GM21367 (cell line): ENCODE results near the gene ISL2.

Experiments
- ATAC-seq: cut with Tn5 transposase; IDR thresholded peaks from one replicate; pipeline ENCODE4 v1.9.1; 2021; ENCODE audit not compliant: unreplicated experiment

ISL2 gene

DNA sequence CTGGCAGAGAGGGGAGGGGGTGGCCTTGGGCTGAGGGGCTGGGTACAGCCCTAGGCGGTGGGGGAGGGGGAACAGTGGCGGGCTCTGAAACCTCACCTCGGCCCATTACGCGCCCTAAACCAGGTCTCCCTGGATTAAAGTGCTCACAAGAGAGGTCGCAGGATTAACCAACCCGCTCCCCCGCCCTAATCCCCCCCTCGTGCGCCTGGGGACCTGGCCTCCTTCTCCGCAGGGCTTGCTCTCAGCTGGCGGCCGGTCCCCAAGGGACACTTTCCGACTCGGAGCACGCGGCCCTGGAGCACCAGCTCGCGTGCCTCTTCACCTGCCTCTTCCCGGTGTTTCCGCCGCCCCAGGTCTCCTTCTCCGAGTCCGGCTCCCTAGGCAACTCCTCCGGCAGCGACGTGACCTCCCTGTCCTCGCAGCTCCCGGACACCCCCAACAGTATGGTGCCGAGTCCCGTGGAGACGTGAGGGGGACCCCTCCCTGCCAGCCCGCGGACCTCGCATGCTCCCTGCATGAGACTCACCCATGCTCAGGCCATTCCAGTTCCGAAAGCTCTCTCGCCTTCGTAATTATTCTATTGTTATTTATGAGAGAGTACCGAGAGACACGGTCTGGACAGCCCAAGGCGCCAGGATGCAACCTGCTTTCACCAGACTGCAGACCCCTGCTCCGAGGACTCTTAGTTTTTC lies 4.9 kb downstream of the ISL2 start:
- no peak for ATAC-seq

DNA sequence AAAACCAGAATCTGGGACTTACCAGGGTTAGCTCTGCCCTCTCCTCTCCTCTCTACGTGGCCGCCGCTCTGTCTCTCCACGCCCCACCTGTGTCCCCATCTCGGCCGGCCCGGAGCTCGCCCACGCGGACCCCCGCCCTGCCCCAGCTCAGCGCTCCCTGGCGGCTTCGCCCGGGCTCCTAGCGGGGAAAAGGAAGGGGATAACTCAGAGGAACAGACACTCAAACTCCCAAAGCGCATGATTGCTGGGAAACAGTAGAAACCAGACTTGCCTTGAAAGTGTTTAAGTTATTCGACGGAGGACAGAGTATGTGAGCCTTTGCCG lies 5.4 kb downstream of the ISL2 start:
- no peak for ATAC-seq

DNA sequence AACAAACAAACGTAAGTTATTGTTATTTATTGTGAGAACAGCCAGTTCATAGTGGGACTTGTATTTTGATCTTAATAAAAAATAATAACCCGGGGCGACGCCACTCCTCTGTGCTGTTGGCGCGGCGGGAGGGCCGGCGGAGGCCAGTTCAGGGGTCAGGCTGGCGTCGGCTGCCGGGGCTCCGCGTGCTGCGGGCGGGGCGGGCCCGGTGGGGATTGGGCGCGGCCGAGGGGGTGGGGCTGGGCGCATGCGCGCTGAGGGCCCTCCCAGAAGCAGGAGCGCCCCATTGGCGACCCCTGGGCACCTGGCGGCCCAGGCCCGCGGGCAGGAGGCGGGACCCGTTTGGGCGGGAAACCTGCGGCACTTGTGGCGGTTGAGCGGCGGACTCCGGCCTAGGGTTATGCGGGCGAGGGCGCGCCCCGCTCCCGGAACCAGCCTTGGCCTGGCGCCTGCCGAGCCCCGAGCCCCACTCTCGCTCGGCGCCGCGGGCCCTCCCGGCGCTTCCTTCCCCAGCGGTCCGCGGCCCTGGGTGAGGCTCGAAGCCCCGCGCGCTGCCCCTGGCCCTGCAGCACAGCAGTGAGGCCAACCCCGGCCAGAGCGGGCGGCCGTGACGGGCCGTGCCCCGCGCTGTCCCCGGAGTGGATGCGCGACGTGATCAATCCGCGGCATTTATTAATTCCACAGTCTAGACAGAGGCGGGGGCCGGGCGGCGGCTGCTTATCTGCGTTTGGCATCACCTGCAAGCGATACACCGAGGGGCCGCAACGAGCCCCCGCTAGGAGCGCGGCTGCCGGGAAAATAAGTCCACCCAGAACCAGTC lies 6.0 kb downstream of the ISL2 start:
- no peak for ATAC-seq

DNA sequence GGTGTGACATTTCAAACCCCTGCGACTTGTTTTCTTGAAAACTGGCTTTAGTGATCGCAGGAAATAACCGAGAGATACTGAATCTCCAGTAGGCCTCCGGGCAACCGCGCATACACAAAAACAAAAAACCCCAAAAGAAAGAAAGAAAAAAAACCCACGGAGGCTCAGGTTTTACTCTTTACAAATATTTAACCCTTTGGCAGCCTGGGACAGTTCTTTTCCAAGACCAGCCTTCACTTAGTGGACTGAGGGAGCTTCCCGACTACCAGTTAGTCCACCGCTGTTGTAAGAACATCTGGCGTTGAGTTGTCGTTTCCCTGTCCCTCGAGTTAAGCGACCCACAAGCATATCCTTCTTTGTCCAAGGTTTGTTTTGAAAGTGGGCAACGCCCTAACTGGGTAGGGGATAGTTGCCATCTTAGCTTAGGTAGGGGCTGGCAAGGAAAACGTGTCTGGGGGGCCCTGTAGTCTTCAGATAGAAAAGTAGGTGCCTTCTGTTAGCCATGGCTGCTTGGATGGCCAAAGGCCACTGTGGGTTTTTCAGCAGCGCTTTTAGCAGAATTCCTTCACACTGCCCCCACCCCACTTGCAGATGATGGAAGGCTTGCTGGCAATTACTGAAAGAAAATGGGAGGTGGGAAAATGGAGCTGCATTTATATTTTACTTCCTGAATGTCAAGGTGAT lies 6.9 kb downstream of the ISL2 start:
- no peak for ATAC-seq

DNA sequence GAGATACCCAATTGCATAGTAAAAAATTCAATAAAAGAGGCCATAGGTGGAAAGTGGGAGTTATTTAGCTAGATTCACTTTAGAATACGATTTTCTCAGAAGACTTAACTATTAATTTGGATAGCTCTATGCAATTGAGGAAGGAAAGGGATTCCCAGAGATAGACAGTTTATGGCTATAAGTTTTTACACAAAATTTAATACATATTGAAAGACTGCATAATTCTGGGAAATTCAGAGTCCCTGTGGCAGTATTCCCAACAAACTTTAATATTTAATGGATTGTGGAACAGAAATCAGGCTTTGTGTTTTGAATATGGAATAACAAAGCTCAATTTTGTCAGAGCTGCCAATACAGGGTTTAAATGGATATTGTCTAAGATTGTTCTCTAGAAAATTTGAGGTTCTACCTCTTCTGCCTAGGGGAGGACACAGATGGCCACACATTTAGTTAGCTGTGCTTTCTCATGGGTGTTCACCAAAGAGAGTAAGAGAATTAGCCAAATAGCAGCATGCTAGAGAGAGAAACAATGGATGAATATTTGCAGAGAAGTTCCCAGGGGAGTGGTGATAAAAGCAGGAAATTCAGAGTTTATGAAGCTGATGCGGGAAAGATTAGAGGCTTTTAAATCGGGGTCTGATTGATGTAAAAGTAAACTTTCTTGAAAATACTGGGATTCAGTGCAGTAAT lies 8.5 kb downstream of the ISL2 start:
- no peak for ATAC-seq

DNA sequence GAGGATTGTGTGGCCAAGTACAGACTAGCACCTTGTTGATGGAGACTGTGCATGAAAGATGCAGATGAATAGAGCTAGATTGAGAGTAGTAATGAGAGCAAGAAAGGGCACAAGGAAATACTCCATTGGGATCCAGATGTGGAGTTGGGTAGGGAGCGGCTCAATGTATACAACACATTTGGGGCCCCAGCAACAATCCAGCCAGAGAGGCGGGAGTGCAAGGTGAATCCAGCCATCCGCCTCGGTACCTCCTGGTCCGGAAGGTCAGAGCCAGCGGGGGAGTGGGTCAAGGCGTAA lies 9.0 kb downstream of the ISL2 start:
- ATAC-seq = no peak

DNA sequence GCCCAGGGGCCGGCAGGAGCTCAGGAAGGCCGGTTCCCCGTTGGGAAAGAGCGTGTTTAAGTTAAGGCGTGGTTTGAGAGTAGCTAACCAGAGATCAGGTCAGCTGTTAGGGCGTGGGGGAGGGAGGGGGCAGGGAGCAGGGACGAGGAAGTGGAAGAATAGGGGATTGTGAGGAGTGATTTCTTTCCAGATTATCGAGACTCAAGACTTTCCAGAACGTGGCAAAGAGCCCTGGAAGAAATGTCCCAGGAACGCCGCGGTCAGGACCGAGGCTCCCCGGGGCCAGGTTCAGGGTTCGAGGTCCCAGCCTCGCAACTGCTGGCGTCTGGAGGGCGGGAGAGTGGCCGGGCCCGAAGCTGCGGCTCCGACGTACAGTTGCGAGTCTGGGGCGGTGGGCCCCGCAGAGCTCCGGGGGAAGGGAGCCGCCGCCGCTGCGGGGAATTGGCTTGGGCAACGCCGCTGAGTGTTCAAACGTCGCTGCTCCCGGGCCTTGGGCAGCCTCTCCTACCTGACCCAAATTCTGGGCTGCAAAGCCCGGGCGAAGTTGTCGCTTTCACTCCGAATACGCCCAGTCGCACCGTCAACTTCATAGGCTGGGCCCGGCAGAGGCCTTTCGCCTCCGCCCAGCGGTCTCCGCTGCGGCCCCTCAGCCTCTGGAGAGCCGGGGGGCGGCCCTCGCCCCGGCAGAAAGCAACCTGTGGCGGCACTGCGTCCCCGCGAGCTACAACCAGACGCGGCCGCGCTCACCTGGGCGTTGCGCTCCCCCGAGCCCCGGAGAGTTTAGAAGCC lies 9.5 kb downstream of the ISL2 start:
- ATAC-seq = no peak

DNA sequence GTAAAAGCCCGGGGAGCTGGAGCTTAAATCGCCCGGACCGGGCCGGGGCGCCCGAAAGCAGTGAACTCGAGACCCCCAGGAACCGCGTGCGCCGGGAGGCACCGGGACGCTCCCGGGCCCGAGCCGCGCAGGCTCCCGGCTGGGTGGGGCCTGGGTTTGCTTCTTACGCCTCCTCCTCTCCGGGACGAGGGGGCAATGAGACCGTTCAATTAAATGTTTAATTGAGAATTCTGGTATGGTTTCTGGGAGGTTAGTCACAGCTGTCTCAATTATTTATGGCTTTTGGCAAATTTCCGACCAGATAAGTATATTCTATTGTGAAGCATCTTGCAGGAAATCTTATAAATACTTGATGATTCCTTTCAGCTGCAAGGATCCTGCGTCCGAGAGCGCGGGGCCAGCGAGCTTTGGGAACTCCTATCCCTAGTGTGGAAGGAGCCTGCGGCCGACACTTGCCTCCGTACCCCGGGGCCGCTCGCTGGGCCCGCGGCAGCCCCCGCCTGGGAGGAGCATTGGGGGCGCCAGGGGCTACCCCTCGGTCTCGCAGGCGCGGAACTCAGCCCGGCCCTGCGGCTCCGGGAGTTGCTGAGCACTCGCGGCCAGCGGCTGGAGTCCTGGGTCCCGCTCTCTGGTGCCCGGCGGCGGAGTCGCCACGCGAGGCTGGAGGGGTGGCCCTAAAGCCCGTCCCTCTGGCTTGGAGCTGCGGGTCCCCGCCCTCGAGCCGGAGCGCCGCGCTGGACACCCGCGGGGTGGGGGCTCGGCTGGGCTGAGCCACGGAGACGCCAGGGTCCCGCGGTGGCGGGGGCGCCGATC lies 10.3 kb downstream of the ISL2 start:
- no peak for ATAC-seq

DNA sequence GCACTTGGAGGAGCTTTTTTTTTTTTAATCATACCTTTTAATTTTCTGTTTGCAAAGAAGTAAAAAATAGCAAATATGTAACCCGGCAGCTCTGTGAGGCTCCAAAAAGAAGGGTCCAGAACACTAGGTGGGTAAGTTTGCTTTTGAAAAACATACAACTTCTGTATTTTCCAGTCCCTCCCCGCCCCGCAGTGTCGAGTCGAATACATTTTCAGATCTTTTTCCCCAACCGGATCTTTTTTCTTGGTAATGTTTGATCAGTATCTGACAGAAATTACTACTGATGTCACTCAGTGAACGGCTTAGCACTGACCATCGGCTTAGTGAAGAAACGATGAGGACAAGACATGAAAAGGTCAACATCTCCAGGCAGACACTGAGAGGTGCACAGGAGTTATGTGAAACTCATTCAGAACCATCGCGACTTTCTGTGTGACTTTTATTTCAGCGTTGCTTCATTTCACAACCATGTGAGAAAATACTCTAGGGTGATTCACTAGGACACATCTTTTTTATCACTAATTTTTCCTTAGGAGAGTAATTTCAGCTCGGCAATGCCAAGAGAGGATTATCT lies 11.0 kb downstream of the ISL2 start:
- no peak for ATAC-seq

DNA sequence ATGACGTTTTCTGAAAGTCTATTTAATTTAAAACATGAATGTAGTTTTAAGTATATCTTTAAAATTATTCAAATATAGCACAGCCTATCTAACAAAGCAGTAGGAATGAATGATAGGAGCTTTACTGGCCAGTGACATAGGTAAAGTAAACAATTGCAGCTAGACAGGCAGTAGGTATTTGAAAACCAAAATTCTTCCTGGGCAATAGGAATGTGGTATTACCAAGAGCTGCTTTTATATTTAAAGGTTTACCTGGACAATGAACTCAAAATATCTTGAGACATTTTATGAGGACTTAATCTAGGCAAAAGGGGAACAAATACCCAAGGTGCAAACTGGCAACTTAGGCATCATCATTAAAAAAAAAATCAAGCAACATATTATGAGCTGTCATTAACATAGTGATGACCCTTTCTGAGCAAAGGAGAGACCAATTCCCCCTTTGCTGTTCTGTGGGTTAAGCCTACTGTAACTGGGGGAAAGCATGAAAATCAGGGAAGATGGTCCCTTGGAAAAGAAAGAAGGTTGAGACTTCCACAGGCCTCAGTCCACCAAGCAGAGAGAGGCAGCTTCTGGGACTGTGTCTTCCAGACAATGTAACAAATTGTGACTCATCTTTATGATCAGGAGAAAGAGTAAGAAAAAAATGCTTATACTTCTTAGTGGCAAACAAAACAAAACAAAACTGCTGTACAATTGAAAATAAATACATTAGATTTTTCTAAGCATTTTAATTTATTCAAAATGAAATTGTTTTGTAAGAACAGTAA lies 12.9 kb downstream of the ISL2 start:
- ATAC-seq = no peak

DNA sequence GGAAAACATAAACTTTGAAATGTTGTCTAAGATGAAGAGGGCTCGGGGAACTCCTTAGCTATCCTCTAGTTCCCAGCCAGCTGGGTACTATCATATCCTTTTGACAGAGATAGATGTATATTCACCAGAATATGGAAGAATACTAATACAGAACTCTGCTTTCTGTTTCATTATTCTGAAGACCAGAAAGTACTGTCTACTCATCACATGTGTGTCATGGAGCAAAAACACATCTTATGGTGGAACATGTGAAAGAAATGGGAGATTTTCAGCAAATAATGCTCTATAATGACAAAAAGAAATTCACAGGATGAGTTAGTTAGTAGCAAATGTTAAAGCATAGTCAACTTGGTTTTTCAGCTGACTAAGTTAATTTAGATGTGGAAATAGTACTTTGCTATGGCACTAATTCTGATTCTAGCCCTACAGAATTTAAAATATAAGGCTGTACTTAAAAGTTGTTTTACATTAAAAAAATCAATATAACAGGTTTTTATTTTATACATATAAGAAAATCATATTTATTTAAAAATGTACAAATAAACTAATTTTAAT lies 16.5 kb downstream of the ISL2 start:
- no peak for ATAC-seq

DNA sequence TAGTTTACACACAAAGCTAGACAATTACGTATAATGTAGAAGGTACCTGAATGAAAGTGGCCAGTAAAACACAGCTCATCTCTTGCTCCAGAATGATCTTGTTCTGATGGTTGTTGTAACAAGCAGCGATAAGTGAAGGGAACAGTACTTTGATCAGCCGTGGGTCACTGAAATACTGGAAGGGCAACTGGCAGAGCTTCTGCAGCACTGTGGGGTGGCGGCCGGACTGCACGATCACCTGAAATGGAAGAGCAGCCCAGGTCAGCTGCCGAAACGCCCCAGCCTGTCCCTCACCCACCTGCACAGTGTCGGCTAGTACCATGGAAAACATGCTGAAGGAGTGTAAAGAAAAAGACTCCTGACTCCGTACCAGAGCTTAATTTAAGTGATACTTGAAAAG lies 17.3 kb downstream of the ISL2 start:
- ATAC-seq = no peak

DNA sequence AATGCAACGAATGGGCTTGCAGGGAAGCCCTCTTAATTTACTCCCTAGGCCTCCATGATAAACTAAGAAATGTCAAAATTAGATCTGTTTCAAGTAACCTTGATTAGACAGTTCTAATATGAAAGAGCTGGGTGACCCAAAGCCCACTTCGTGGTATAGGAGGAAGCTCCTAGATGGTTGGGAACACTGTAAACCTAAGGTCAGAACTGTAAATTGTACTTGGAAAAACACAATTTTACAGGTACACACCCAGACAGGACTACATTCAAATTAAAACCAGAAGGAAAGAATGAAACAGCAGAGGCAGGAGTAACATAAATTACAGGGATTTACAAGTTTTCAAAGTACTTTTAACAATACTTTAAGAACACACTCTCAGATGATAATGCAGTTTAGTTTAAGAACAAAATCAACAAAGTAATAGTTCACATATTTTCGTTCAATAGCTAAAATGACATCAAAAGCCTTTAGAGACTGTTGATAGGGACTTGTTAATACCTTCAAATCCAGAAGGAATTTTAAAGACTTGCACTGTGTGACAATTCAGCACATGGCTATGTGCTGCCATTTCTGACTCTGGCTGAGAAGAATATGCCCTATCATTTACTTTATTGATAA lies 18.4 kb downstream of the ISL2 start:
- ATAC-seq = no peak

DNA sequence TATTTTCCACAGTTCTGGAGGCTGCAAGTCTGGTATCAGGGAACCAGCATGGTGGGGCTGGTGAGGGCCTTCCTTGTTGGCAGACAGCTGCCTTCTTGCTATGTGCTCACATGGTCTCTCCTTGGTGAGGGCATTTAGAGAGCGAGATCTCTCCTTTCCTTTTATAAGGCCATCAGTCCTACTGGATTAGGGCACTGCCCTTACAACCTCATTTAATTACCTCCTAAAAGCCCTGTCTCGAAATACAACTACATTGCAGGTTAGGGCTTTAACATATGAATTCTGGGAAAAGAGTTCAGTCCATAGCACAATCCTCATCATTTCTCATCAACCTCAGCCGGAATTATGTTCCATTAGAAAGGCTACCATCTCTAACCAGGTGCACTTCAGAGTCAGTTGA lies 21.9 kb downstream of the ISL2 start:
- ATAC-seq = no peak

DNA sequence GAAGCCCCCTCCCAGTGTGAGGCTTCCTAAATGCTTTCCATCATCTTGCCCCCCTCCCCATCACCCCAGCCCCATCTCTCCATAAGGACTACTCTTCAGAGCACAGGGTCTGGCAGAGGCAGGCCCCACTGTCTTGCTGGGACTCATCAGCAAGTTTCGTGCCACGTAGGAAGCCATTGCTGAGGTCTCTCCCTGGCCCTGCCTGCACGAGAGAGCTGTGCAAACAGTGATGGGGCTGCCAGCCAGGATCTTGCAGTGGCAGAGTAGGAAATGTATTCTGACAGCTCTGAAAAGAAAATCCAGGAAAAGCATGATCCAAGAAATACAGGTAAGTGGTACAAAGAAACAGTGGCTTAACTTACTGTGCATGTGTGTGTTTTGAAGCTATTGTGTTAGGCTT lies 22.6 kb downstream of the ISL2 start:
- no peak for ATAC-seq

DNA sequence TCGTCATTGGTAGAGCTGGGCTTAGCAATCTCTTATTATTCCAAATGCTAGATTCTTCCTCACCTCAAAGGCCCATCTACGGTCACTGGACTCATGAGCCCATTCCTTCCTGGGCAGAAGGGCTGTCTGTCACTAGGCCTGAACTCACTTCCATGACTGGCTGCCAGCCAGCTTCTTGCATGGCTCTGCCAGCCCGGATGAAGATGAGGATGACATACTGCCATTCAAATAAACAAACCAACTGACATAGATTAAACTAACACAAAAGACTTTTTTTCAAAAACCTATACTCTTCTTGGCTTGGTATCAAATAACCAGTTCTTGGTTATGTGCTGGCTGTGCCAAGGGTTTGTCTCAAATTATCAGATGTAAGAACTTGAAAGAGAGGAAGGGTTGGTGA lies 23.8 kb downstream of the ISL2 start:
- ATAC-seq = no peak

DNA sequence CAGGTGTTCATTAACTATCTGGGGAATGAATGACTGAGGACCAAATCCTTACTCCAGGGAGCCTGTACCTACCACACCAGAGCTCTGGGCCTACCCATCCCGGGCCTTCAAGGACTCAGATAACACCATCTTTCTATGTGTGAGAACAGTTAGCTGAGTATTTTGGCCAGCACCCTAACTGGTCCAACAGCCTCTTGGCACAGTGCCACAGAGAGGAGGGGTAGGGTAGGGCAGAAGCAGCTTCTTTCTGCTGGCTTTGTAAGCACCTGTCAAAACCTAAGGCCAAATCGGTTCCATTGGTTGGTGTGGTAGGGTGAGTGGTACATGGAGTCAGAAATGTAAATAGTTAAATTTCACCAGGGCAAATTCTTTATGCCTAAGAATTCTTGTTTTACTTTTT lies 26.7 kb downstream of the ISL2 start:
- no peak for ATAC-seq

DNA sequence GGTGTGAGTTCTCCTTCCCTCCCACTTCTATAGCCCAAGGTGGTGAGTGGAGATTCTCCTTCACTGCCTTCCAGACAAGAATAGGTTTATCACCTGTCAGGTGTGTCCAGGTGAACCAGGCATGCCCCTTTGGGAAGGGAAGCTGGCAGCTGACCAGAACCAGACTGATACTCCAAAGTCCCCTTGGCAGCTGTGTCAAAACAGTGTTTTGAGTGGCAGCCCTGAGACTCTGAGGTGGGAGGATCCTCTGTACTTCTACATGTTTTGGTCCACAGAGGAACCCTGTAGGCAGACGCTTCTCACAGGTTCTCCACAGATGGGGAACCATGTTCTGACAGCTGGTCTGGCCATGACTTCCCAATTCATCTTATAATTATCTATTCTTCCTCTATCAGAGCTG lies 30.1 kb downstream of the ISL2 start:
- ATAC-seq = no peak
